ENCODE data around the gene CATSPERE. TPM values are rescaled to one million over a fixed set of nuclear protein-coding genes. Genes with fewer than 3 reads are reported as not detected.

CATSPERE gene
- total and polyA plus RNA-seq, 11 donors = 0.07 to 1.2 (median 0.25) TPM

DNA sequence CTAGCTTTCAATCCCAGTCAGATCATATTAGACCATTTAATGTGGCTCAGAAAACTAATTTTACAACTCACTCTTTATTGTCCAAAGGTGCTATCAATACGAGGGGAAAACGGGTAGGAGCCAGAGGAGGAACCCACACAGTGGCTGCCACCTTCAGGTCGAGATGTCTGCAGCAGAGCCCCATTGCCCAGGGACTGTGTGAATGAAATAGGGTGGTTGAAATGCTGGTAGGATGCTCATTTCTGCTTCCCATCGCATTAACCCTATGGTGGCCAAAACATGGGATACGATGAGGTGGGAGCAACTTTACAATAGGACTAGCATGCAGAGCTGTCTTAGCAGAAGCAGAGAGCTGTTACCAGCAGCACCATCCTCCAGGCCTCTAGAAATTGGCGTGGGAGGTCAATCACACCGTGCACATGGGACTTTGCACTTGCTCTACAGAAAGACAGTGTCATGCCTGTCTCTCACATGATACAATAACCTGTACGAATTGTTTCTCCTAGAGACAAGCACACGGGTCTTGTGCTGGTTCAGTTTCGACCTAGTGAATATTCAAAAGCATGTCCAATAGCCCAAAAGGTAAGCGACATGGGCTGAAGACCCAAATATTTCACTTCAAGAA lies 122.4 kb downstream of the CATSPERE start:
- ATAC-seq = no peak
- Histone ChIP-seq H3K4me3 (no peak overlapping the region), H3K9me3 (peaks cover 0 to 6% (median 0%) of the 10 kb centered on the region in 12 donors), H3K4me1 (no peaks in the 10 kb centered on the region), H3K36me3 (no peaks in the 10 kb centered on the region), H3K27ac (no peak overlapping the region), H3K27me3 (no peaks in the 10 kb centered on the region)
- intact Hi-C loops (cut with DNase I) = no loop called here
- no peak for DNase-seq
- 74 to 82% (median 77%) methylated on average over 11 of the region's 11 CpGs for WGBS, 4 donors
- TF ChIP-seq POLR2A (IDR thresholded peaks at IDR 0.05) = no peak
- TF ChIP-seq, protein P1, sequence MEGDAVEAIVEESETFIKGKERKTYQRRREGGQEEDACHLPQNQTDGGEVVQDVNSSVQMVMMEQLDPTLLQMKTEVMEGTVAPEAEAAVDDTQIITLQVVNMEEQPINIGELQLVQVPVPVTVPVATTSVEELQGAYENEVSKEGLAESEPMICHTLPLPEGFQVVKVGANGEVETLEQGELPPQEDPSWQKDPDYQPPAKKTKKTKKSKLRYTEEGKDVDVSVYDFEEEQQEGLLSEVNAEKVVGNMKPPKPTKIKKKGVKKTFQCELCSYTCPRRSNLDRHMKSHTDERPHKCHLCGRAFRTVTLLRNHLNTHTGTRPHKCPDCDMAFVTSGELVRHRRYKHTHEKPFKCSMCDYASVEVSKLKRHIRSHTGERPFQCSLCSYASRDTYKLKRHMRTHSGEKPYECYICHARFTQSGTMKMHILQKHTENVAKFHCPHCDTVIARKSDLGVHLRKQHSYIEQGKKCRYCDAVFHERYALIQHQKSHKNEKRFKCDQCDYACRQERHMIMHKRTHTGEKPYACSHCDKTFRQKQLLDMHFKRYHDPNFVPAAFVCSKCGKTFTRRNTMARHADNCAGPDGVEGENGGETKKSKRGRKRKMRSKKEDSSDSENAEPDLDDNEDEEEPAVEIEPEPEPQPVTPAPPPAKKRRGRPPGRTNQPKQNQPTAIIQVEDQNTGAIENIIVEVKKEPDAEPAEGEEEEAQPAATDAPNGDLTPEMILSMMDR (IDR thresholded peaks at IDR 0.05) = no peak

DNA sequence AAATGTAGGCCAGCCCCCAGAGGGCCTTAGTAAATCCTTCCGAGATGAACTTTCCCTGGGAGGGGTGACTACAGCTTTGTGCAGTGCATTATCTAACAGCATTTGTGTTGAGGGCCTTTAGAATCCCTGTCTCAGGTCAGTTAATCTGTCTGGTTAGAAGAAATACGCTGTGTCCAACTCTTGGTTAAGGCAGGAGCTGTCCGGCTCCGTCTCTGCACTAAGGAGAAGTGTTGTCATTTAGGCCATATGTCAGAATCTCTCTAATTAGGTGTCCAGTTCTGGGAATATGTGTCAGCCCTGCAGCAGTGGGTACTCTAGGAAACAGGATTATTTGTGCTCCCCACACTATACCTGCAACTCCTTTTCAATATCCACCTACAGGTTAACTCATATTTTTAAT lies 124.8 kb downstream of the CATSPERE start:
- DNase-seq = no peak
- no peak for TF ChIP-seq POLR2A (IDR thresholded peaks at IDR 0.05)
- TF ChIP-seq, protein P1 (IDR thresholded peaks at IDR 0.05) = no peak
- 89 to 95% (median 93%) methylated on average over 4 of the region's 4 CpGs for WGBS, 4 donors
- Histone ChIP-seq H3K27me3 (no peaks in the 10 kb centered on the region), H3K4me1 (no peaks in the 10 kb centered on the region), H3K4me3 (no peak overlapping the region), H3K27ac (no peak overlapping the region), H3K36me3 (no peaks in the 10 kb centered on the region), H3K9me3 (peaks cover 0 to 10% (median 0%) of the 10 kb centered on the region in 12 donors)
- intact Hi-C loops (cut with DNase I) = no loop called here
- no peak for ATAC-seq

DNA sequence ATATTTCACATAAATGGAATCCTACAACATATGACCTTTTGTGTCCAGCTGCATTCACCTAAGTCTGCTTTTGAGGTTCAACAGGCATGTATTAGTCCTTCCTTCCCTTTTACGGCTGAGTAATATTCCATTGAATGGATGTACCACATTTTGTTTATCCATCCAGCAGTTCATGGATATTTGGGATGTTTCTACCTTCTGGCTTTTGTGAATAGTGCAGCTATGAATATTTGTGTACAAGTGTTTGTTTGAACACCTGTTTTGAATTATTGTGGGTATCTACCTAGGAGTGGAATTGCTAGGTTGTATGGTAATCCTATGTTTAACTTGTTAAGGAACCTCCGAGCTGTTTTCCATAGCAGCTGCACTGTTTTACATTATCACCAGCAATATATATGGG lies 129.6 kb downstream of the CATSPERE start:
- H3K27ac ChIP-seq = no peak overlapping the region
- no peaks in the 10 kb centered on the region for H3K36me3 ChIP-seq
- no peaks in the 10 kb centered on the region for H3K4me1 ChIP-seq
- no peaks in the 10 kb centered on the region for H3K27me3 ChIP-seq
- no peak for DNase-seq
- TF ChIP-seq, protein P1 (IDR thresholded peaks at IDR 0.05) = no peak
- TF ChIP-seq POLR2A (IDR thresholded peaks at IDR 0.05) = no peak
- ATAC-seq = no peak
- intact Hi-C loops (cut with DNase I) = no loop called here
- 91 to 96% (median 94%) methylated on average over 2 of the region's 2 CpGs for WGBS, 4 donors
- peaks cover 0 to 11% (median 0%) of the 10 kb centered on the region in 12 donors for H3K9me3 ChIP-seq
- no peak overlapping the region for H3K4me3 ChIP-seq

DNA sequence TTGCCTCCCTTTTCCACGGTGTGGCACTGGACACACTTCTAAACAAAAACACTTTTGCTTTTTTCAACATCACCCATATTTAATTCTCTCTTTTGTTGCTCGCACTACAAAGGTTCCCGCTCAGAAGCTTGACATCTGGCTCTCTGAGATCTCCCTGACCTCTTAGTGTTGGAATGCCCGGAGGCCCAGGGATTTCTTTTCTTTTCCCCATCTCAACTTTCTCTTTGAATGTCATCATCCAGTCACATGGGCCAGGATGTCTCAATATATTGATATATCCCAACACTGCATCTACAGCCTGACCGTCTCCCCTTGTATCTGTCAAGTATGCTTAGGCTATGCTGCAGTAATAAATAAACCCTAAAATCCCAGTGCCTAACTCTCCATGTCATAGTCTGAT lies 137.5 kb downstream of the CATSPERE start:
- Histone ChIP-seq H3K36me3 (no peaks in the 10 kb centered on the region), H3K4me3 (no peak overlapping the region), H3K4me1 (peaks cover 0 to 10% (median 0%) of the 10 kb centered on the region in 12 donors), H3K9me3 (no peaks in the 10 kb centered on the region), H3K27me3 (peaks cover 0 to 1% (median 0%) of the 10 kb centered on the region in 9 donors), H3K27ac (no peak overlapping the region)
- DNase-seq (no peak), ATAC-seq (no peak)
- intact Hi-C loops (cut with DNase I) = no loop called here
- TF ChIP-seq, protein P1 (IDR thresholded peaks at IDR 0.05) = no peak
- TF ChIP-seq POLR2A (IDR thresholded peaks at IDR 0.05) = no peak
- 85 to 94% (median 90%) methylated on average over 5 of the region's 5 CpGs for WGBS, 4 donors

Measured in heart left ventricle (tissue), 16 donors.